Measurements from ENCODE around the gene GTSE1.

- TF ChIP-seq CTCF (IDR thresholded peaks at IDR 0.05): no peak
- no peak for TF ChIP-seq POLR2AphosphoS5 (IDR thresholded peaks at IDR 0.05)
- TF ChIP-seq POLR2A (IDR thresholded peaks at IDR 0.05): no peak
Observed at GRCh38 chr22:46376111-46376510, 79.4 kb downstream of the GTSE1 start.
